ENCODE measurements around the gene RAB40B. TPM values are rescaled to one million over a fixed set of nuclear protein-coding genes. Genes with fewer than 3 reads are reported as not detected.

RAB40B gene
- total and polyA plus RNA-seq, 8 donors, result 3.4 to 15.8 (median 6.5) TPM

GRCh38 chr17:82605939-82606600 lies 92.4 kb downstream of the RAB40B start:
- FAIRE-seq (no peak), ATAC-seq (no peak), DNase-seq (no peak)
- H3K27me3 ChIP-seq, result no peaks in the 10 kb centered on the region
- intact Hi-C loops (cut with DNase I), result no loop called here
- TF ChIP-seq, protein P1, sequence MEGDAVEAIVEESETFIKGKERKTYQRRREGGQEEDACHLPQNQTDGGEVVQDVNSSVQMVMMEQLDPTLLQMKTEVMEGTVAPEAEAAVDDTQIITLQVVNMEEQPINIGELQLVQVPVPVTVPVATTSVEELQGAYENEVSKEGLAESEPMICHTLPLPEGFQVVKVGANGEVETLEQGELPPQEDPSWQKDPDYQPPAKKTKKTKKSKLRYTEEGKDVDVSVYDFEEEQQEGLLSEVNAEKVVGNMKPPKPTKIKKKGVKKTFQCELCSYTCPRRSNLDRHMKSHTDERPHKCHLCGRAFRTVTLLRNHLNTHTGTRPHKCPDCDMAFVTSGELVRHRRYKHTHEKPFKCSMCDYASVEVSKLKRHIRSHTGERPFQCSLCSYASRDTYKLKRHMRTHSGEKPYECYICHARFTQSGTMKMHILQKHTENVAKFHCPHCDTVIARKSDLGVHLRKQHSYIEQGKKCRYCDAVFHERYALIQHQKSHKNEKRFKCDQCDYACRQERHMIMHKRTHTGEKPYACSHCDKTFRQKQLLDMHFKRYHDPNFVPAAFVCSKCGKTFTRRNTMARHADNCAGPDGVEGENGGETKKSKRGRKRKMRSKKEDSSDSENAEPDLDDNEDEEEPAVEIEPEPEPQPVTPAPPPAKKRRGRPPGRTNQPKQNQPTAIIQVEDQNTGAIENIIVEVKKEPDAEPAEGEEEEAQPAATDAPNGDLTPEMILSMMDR (IDR thresholded peaks at IDR 0.05), result no peak
- no peak overlapping the region for H3K27ac ChIP-seq
- WGBS, 2 donors, result 89 to 93% methylated on average over 16 of the region's 16 CpGs
- H3K4me1 ChIP-seq, result no peaks in the 10 kb centered on the region
- no peak overlapping the region for H3K4me3 ChIP-seq
- no peaks in the 10 kb centered on the region for H3K9me3 ChIP-seq
- H3K36me3 ChIP-seq, result peaks cover 5 to 33% (median 14%) of the 10 kb centered on the region in 3 donors

Small RNA genes lying within 50 kb of the gene (microRNA-seq; reads per million reads assigned to microRNA genes)
- gene MIR4525, result 0.29 to 1.2 reads per million in 2 donors

Other genes starting within 250 kb of the RAB40B start
- gene CYBC1, start 247.9 kb downstream of the RAB40B start, total RNA-seq, result 10 to 100 TPM; 29.3 to 66.9 (median 38.6) TPM
- gene CYBC1, start 247.9 kb downstream of the RAB40B start, polyA plus RNA-seq, result 10 to 100 TPM; 46.4 to 54.9 TPM
- gene NARF, start 240.0 kb downstream of the RAB40B start, total RNA-seq, result 10 to 100 TPM; 21.3 to 42.8 (median 30.2) TPM
- gene NARF, start 240.0 kb downstream of the RAB40B start, polyA plus RNA-seq, result 10 to 100 TPM; 57.8 to 96.9 TPM
- gene FOXK2, start 179.0 kb downstream of the RAB40B start, total RNA-seq, result 10 to 100 TPM; 18.6 to 27.9 (median 19.9) TPM
- 10 to 100 TPM; 17.7 to 19.5 TPM for gene FOXK2, start 179.0 kb downstream of the RAB40B start, polyA plus RNA-seq
- gene WDR45B, start 50.3 kb downstream of the RAB40B start, total RNA-seq, result 10 to 100 TPM; 28.3 to 55.4 (median 46.1) TPM
- 10 to 100 TPM; 47.3 to 63.2 TPM for gene WDR45B, start 50.3 kb downstream of the RAB40B start, polyA plus RNA-seq
- gene FN3KRP, start 18.0 kb upstream of the RAB40B start, total RNA-seq, result 10 to 100 TPM in 5 of 6 donors, 1 to 10 TPM in 1; 9.3 to 17.6 (median 11.6) TPM
- gene FN3KRP, start 18.0 kb upstream of the RAB40B start, polyA plus RNA-seq, result 10 to 100 TPM; 15.1 to 23.1 TPM
- 10 to 100 TPM; 13.2 to 24.3 (median 18.6) TPM for gene FN3K, start 36.9 kb upstream of the RAB40B start, total RNA-seq
- gene FN3K, start 36.9 kb upstream of the RAB40B start, polyA plus RNA-seq, result 10 to 100 TPM; 16.8 to 23.4 TPM
- gene TBCD, start 53.4 kb upstream of the RAB40B start, total RNA-seq, result 10 to 100 TPM; 28.7 to 54.7 (median 36.8) TPM
- 100 to 1,000 TPM; 121 to 161 TPM for gene TBCD, start 53.4 kb upstream of the RAB40B start, polyA plus RNA-seq
- not detected for gene ZNF750, start 141.3 kb upstream of the RAB40B start, total RNA-seq
- gene ZNF750, start 141.3 kb upstream of the RAB40B start, polyA plus RNA-seq, result under 1 TPM; 0.02 to 0.08 TPM